Stimulated activated CD4-positive, alpha-beta T cell treated with anti-CD3 and anti-CD28 coated beads, Interleukin-15, amount 100 ng/mL, for 1 hour (primary cell): Measurements from ENCODE around the gene RHOXF1.
"Not testable (repeated sequence)": the region's sequence is repeated elsewhere in the genome, so short reads cannot be mapped to it uniquely, and the experiment has no call there.

ENCODE experiments used
- DNase-seq, 2 donors: peaks; one replicate each; pipeline ENCODE4 v3.0.0-alpha.2; 2020; ENCODE audit warnings: low read depth in 1 of 2, low spot score in 1 of 2

RHOXF1 gene

GRCh38 chrX:120087289-120088017 is 28.3 kb downstream of the RHOXF1 start:
- DNase-seq = no peak

DNA sequence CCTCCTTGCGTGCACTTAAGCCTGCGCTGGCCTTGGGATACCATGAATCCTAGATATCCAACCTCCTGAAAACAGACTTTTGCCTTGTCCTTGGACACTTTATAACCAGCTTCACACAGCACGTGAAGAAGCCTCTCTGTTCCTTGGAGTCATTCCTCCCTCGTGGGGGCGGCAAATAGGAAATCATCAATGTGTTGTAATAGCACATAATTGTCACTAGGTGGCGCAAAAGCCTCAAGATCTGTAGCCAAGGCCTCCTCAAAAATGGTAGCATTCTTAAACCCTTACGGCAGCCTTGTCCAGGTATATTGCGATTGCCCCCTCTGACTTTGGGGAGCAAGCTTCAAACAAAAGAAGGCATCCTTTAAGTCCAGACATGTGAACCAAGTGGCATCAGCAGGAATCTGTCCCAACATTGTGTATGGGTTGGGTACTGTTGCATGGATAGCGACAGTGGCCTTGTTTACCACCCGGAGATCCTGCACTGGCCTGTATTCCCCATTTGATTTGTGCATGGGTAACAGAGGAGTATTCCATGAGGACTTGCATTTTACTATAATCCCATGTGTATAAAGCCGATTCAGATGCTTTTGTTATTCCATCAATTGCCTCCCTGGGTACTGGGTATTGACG is 30.0 kb downstream of the RHOXF1 start:
- DNase-seq = not testable (repeated sequence)

DNA sequence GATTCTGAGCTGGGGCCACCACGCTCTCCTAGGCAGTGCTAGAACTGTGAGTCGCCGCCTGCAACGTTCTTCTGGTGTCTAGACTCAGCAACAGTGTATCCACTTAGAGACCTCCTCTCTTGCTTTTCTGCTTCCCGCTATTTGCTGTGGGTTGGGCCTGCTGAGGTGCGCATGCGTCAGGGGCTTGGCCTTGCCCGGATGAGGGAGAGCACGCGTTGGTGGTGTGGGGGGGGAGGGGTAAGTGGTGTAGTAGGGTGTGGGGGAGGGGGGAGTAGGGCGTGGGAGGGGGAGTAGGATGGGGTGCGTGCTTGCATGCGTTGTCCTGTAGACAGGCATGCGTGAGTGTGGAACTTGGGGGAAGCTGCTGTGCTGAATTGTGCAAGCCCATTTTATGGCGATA is 38.1 kb downstream of the RHOXF1 start, which contains the start of gene RHOXF2B:
Gene RHOXF2B (minus strand): TSS at position 101 of the 400 bp plus-strand sequence. CDS start 138 bp downstream, outside the sequence.
- DNase-seq = not testable (repeated sequence)

DNA sequence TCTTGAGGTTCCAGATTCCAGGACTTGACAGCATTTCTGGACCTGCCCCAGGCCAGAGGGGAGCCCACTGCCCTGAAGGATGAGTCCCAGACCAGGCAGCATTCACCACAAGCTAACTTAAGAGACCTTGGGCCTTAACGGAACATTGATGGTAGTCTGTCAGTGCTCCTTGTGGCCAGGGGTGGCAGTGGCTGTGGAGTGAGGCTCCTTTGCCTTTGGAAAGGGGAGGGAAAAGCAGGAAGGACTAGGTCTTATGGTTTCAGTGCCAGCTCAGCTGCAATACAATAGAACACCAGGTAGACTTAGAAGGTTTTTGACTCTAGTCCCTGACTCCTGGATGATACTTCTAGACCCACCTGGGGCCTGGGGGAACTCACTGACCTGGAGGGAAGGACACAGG is 49.5 kb downstream of the RHOXF1 start:
- not testable (repeated sequence) for DNase-seq
